Forelimb muscle (tissue), 1 donor: ENCODE measurements around the gene CACNA1C. TPM values are rescaled to one million over a fixed set of nuclear protein-coding genes. Genes with fewer than 3 reads are reported as not detected.

Source experiments
- DNase-seq: peaks from one replicate; pipeline ENCODE4 v3.0.0-alpha.2; 2013; ENCODE audit warnings: low read depth
- polyA plus RNA-seq: library from polyadenylated mRNA; unstranded; fragments of 120-200 nt; gene quantifications from one replicate; pipeline ENCODE4 v1.2.1, GENCODE V29; 2013; ENCODE audit not compliant: insufficient read length

CACNA1C gene
- polyA plus RNA-seq, 1 donor: 3.2 TPM

- no peak for DNase-seq
Observed at GRCh38 chr12:2509137-2509536, 456.4 kb downstream of the CACNA1C start.

- DNase-seq: no peak
Observed at GRCh38 chr12:2510045-2510444, 457.3 kb downstream of the CACNA1C start.

- DNase-seq: no peak
Observed at GRCh38 chr12:2513141-2514037, 460.6 kb downstream of the CACNA1C start.

- DNase-seq: no peak
Observed at GRCh38 chr12:2514038-2514340, 461.2 kb downstream of the CACNA1C start.

- no peak for DNase-seq
Observed at GRCh38 chr12:2520722-2521246, 468.0 kb downstream of the CACNA1C start.

- DNase-seq: no peak
Observed at GRCh38 chr12:2523317-2523716, 470.5 kb downstream of the CACNA1C start.

GRCh38 chr12:2523844-2524243, 471.1 kb downstream of the CACNA1C start:
- no peak for DNase-seq

GRCh38 chr12:2526371-2526770, 473.6 kb downstream of the CACNA1C start:
- no peak for DNase-seq

- no peak for DNase-seq
Observed at GRCh38 chr12:2528001-2528400, 475.2 kb downstream of the CACNA1C start.

GRCh38 chr12:2529807-2530206, 477.0 kb downstream of the CACNA1C start:
- no peak for DNase-seq

- DNase-seq: no peak
Observed at GRCh38 chr12:2531371-2531770, 478.6 kb downstream of the CACNA1C start.

- DNase-seq: no peak
Observed at GRCh38 chr12:2533036-2533435, 480.2 kb downstream of the CACNA1C start.

GRCh38 chr12:2535583-2536204, 482.9 kb downstream of the CACNA1C start:
- DNase-seq: no peak

GRCh38 chr12:2536724-2537123, 483.9 kb downstream of the CACNA1C start:
- DNase-seq: no peak

GRCh38 chr12:2537868-2538541, 485.2 kb downstream of the CACNA1C start:
- no peak for DNase-seq

GRCh38 chr12:2539938-2540337, 487.2 kb downstream of the CACNA1C start:
- DNase-seq: no peak

- no peak for DNase-seq
Observed at GRCh38 chr12:2540535-2540941, 487.8 kb downstream of the CACNA1C start.

GRCh38 chr12:2541631-2542204, 488.9 kb downstream of the CACNA1C start:
- DNase-seq: no peak

- DNase-seq: no peak
Observed at GRCh38 chr12:2543801-2544200, 491.0 kb downstream of the CACNA1C start.

- no peak for DNase-seq
Observed at GRCh38 chr12:2544230-2544629, 491.4 kb downstream of the CACNA1C start.

GRCh38 chr12:2547273-2548044, 494.7 kb downstream of the CACNA1C start:
- DNase-seq: no peak
